ENCODE measurements around the gene NKX1-1.
"Not testable (repeated sequence)": the region's sequence is repeated elsewhere in the genome, so short reads cannot be mapped to it uniquely, and the experiment has no call there.

The NKX1-1 gene

DNA sequence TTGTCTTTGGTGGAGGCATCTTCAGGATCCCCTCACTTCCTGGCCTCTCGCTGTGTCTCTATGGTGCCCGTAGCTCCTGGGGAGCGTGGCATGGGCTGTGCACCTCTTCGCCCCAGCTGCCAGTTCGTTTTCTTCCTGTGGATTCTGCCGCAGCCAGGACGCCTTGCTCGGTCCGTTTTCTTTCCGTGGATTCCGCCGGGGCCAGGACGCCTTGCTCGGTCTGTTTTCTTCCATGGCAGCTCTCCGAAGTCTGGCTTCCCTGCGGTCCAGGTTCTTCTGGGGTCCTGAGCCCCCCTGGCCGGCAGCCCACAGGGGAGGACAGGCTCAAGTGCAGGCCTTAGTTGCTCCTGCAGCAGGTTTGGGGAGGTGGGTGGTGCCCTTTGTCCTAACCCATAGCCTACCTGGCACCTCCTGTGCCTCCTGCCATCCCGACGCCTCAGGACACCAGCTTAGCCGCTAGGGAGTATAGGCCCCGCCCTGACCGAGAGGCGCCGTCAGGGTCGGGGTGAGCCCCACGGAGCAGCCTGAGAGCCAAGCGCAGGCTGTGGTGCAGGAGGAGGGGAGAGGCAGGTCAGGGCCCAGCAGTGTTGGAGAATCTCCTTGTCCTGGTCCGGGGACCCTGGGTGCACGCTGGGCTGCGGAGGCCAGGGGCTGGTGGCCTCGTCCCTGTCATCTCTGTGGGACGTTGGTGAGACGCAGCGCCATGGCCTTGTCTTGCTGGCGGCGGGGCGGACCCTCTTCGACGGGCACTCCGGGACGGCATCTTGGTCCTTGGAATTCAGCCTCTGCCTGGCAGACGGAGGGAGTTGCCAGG lies 32.1 kb downstream of the NKX1-1 start:
- DNase-seq (ENCODE audit: low read depth in 2 of 2) = no peak

DNA sequence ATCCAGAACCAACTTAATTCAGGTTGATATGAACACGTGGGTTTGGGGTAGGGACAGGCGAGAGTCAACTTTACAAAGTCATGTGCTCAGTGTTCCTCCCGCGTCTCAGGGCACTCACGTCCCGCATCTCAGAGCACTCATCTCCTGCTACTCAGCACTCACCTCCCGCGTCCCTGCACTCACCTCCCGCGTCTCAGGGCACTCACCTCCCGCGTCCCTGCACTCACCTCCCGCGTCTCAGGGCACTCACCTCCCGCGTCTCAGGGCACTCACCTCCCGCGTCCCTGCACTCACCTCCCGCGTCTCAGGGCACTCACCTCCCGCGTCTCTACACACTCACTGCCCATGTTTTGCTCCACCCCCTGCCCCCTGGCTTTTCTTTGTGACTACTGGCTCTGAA lies 33.7 kb downstream of the NKX1-1 start:
- not testable (repeated sequence) for DNase-seq (ENCODE audit: low read depth in 2 of 2)

DNA sequence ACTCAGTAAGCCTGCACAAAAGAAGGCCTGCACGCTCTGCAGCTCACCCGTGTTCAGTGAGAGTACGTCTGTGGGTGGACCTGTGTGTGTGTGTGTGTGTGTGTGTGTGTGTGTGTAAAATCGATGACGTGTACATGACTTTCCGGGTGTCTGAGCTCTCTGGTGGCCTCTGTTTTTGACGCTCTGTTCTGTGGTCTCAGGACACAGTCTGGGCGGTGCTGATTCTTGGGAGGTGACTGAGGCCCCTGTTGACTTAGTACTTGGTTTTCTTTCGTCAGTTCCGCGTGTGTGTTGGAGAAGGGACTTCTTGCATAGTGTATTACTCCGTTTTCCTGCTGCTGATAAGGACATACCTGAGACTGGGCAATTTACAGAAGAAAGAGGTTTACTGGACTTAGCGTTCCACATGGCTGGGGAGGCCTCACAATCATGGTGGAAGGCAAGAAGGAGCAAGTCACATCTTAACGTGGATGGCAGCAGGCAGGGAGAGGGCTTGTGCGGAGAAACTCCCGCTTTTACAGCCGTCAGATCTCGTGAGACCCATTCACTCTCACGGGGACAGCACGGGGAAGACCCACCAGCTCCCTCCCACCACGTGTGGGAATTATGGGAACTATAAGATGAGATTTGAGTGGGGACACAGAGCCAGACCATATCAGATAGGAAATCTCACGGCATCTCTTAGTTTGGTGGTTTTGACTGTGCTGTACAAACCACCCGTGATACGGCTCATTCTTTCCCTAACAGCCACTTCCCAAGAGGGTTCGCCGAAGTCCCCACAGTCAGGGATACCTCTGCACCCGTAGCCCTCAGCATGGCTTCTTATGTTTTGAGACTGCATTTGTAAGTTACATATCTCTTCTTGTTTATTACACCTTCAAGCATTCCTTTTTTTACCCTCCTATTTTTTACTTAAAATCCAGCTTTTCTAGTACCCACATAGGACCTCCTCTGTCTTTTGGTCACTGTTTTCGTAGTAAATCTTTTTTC lies 34.8 kb downstream of the NKX1-1 start:
- DNase-seq (ENCODE audit: low read depth in 2 of 2) = no peak

DNA sequence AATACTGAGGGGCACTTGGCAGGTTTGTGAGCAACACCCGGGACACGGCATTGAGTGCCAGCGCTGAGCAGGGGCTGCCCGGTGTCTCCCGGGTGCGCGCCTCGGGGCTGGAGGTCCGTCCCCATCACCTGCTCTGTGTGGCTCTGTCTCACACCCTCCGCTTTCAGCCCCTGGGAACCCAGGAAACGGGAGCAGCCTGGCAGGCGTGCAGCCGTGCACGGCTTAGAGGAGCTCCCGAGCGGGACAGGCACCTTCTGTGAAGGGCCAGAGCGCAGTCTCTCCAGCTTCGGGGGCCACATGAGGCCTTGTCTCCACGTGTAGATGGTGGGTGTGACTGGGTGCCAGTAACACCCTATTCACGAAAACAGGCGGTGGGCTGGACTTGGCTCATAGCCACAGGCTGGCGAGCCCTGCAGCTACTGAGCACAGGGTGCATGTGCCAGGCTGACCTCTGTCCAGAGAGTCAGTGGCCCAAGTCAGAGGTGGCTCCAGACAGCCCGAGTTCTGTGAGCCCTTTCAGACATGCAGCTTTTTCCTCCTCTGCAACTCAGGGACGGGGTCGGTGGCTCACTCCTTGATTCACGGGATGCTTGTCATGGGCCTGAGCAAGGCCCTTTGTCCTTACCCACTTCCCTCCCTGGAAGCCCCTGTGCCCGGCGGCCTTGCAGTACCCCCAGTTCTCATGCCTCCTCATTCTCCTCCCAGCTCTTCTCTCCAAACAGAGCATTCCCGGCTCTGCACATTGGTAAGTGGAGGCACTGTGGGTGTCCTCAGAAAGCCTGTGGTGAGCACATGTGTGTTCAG lies 35.7 kb downstream of the NKX1-1 start:
- no peak for DNase-seq (ENCODE audit: low read depth in 2 of 2)

DNA sequence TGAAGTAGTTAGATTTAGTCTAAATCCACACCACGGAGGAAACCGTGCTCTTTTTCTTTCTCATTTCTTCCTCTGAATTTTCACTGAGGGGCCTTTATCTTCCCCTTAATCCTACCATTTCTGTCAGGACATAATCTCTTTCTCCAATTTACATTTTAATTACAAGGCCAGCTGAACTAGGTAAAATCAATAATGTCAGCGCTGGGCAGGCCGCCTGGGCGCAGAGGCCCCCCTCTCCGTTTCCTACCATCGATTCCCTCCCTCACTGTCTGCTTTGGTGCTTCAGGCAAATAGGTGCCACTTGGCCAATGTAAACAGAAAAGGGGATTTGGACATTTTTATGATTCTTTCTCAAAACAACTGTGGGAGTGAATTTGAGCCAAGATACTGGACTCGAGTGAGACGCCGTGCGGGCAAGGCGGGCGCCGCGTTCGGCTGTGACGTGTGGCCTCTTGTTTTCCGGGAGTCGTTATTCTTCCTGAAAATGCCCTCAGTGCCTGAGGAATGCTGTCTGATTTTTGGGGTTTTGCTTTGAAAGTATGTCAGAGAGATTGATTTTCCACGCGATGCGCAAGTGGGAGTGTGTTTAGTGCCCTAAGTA lies 36.7 kb downstream of the NKX1-1 start:
- DNase-seq (ENCODE audit: low read depth in 2 of 2) = no peak

DNA sequence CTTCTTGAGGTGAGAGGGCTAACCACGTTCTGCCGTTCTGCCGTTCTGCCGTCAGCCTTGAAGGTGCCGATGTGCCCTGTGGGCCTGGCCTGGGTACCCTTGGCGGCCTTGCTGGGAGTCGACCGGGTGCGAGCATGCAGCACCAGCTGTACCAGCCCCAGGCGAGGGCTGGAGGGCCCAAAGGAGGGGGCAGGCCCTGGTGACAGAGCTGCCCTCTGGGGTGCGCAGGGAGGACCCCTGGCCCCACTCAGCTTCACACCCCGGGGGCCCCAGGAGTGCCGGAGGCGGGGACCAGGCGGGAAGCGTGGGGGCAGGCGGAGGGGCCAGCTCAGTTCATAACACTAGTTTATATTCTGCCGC lies 37.2 kb downstream of the NKX1-1 start:
- DNase-seq (ENCODE audit: low read depth in 2 of 2) = no peak

DNA sequence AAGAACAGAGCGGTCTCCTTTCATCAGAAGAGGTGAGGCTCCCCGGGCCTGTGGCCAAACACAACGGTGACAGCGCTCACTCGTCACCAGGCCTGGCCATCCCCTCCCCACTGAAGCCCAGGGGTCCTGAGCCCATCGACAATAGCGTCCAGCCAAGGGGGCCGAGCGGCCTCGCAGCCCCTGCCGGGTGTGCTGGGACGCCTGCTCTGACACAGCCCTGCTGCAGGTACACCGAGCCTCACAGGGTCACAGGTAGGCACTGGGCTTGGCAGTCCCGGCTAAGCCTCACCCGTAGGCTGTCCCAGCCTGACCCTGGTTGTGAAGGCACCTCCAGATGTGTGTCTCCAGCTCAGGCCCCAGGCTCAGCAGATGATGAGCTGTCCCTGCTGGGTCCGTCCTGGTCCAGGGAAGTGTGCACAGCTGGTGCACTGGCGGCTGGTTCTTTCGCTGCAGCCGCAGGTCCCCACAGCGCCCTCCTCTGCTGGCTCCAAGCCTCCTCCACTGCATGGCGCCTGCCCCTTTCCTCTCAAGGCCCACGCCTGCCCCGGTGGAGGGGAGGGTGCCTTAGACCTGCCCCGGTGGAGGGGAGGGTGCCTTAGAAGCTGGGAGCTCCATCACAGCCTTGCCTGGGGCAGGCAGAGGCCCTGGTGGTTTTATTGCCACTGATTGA lies 37.7 kb downstream of the NKX1-1 start:
- DNase-seq (ENCODE audit: low read depth in 2 of 2) = no peak

DNA sequence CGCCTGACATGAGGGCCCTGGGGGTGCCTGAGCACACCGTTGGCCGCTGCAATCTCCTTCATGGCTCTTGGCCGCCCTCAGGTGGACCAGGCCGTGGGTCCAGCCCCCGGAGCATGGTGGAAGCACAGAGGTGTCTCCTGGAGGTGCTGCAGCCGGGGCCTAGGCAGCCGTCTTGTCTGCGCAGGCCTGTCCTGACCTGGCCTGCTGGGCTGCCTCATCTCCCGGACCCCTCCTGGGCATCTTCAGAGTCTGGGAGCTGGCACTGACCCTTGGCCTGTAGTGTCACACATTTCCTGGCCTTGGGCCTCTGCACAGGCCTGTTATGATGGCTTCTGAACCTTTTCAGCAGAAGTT lies 38.3 kb downstream of the NKX1-1 start:
- DNase-seq (ENCODE audit: low read depth in 2 of 2) = no peak

DNA sequence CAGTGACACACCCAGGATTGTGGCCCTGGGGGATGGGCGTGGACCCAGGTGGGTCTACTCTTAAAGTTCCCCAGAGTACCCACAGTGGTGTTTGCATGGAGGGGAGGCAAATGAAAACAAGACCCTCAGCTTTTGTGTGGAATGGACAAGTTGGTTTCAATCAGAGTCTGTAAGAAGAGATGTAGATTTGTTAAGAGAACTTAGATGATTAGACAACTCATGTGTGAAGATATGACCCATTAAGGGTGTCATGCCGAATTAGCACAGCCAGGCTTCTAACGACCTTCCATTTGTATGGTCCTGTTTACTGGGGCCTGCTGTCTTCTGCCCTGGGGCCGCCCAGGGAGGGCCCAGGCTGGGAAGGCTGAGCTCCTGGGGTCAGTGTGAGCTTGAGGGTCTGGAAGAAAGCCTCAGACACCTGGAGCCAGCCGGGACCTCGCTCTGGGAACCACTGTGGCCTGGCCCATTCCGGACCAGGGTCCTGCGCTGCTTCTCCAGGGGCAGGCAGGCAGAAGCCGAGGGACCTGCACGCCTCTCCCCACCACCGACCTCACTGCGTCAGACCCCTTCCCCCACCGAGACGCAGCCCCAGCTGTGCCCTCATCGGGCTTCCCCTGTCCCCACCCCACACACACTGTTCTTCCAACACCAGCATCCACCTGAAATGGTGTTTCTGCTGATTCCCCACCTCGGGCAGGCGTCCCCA lies 38.9 kb downstream of the NKX1-1 start:
- no peak for DNase-seq (ENCODE audit: low read depth in 2 of 2)

DNA sequence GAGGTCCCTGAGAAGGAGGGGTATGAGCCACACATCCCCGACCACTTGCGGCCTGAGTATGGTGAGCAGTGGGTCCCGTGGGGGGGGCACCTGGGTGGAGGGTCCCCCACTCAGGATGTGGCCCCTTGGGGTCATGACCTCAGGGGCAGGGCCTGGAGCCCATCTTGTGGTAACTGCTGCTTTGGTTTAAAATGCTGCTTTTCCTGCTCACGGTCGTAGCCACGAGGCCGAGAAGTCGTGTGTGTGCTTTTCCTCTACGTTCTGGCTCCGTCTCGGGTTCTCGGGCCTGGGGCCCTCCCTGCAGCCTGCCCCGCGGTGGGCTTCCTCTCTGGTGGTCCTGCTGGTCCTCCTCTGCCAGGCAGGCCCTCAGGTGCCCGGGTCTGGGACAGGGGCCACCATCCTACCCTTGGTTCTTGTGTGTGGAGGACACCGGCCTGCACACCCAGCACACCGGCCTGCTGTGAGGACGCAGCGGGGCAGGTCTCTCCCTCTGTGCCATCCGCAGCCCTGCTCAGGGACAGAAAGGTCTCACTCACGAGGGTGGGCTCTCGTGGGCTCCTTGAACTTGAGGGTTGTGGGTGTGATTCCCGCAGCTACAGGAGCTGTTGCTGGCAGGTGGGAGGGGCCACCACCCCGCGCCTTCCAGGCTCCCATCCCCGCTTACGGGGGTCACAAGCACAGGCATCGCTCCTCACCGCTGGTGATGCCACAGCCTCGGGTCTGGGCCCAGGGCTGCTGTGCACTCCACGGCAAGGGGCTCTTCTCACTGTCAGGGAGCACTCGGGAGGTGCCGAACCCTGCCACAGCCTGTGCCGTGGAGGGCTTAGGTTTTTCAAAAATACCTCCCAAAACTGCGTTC lies 39.6 kb downstream of the NKX1-1 start:
- no peak for DNase-seq (ENCODE audit: low read depth in 2 of 2)

DNA sequence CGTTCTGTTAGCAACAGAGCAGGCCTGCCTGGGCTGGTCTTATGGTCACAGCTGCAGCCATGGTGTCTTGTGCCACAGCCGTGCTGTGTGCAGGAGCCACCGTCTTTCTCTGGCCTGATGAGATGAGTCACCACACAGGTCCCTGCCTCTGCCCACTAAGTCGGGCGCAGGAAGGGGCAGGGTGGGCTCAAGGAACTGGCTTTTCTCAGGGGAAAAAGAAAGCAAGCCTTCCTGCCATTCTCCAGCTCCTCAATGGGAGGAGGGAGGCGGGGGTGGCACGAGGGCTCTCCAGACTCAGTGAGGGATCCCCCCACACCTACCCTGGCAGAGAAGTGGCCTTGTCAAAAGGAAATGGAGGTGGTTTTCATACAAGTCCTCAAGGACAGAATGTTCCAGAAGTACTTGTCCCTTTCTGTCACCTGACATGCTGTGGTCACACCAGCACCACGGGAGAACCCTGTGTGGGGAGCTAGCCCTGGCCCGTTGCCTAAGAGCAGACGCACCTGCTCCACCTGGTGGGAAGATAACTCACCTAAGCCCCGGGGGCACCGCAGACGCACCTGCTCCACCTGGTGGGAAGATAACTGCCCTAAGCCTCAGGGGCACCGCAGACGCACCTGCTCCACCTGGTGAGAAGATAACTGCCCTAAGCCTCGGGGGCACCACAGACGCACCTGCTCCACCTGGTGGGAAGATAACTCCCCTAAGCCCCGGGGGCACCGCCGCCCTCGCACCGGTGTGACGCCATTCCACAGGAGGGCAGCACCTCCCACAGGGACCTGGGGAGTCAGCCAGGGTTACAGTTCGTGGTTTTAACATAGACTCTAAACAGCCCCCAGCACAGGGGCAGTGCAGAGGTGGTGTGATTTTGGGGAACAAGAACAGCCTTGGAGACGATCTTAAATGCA lies 40.7 kb downstream of the NKX1-1 start:
- DNase-seq (ENCODE audit: low read depth in 2 of 2) = no peak

DNA sequence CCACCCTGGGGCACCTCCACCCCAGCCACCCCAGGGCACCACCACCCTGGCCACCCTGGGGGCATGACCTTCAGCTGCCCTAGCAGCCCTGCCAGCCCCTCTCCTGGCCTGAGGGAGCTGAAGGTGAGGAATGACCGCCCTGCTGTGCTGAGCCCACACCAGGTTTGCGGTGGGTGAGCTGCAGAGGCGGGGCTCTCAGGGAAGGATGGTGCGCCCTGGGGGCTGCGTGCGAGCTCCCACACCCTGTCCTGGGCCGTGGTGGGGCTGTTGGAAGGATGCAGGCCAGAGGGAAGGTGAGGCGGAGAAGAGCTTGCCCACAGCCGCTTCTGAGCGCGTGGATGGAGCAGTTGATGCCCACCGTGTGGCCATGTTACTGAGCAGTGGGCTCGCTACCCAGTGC lies 41.5 kb downstream of the NKX1-1 start:
- DNase-seq (ENCODE audit: low read depth in 2 of 2) = no peak

DNA sequence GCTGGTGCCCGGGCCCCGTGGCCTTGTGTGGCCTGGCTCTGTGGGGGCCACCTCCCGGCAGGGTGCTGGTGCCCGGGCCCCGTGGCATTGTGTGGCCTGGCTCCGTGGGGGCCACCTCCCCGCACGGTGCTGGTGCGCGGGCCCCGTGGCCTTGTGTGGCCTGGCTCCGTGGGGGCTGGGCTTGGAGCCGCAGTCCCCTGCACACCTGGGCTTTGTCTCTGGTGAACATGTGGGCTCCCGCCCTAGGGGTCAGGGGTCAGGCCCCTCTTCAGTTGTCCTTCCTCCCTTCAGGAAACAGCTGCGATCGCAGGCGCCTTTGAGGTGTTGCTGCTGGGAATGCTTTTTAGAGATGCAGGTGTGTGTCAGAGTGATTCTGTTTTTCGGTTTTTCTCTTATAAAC lies 42.0 kb downstream of the NKX1-1 start:
- DNase-seq (ENCODE audit: low read depth in 2 of 2) = no peak

DNA sequence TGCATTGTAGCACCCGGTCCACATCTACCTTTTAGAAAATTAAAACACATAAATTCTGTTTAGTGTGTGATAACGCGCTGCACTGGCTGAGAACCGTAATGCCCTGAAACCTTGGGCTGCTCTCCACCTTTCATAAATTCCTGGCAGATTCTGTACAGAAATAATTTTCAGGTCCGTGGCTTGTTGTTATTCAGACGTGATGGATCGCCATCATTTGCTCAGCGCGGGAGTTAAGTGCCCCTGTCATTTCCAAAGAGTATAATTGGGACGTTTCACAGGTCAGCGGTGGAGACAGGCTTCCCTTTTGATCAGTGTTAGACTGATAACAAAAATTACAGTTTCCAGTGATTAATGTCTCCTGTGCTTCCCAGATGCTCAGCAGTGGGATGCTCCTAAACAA lies 42.7 kb downstream of the NKX1-1 start:
- no peak for DNase-seq (ENCODE audit: low read depth in 2 of 2)

DNA sequence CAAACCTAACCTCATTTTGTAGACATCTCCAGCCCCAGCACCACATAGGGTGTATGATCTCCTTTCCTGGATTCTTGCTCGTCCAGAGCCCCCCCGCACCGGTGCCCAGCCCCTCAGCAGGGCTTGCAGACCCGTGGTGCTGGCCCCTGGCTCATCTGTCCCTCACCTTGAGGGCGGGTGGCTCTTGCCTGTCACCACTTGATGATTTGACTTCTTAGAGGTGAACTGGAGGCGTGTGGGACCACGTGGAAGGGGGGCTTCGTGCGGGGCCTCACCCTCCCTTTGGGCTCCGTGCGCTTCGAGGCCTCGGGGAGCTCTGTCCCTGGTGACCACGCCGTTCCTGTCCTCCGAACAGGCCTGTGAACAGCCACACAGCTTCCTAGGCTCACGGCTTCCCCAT lies 43.7 kb downstream of the NKX1-1 start:
- DNase-seq (ENCODE audit: low read depth in 2 of 2) = no peak

DNA sequence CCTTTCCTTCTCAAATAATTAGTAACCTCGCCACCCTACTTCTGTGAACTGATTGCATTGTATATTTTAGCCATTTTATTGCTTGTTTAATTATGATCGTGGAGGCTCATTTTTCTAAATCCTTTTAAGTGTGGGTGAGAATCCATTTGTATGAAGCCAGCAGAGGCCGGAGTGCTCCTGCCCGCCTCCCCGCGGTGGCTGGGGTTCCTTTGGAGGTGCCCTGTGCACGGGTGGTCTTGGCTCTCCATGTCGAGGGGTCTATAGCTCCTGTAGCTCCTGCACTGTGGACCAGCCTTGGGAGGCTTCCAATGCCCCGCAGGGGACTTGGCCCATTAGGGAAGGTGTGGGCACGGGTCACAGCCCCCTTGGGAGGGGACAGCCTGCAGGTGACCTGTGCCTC lies 44.2 kb downstream of the NKX1-1 start:
- DNase-seq (ENCODE audit: low read depth in 2 of 2) = no peak

DNA sequence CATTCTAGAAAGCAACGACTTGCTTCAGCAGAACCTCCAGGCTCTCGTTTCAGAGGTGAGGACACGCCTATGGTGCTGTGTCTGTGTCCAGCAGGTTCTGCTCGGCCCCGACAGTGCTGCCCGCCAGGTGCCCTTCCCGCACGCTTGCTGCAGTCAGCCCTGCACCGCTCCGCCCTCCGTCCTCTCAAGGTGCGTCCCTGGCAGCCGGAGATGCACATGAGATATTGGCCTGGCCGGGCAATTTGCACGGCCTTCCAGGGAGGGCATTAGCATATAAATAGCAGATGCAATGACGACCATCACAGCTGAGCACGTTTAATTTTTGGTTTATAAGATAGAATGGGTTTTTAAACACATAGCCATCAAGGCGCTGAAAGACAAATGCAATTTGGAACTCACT lies 44.8 kb downstream of the NKX1-1 start:
- no peak for DNase-seq (ENCODE audit: low read depth in 2 of 2)

DNA sequence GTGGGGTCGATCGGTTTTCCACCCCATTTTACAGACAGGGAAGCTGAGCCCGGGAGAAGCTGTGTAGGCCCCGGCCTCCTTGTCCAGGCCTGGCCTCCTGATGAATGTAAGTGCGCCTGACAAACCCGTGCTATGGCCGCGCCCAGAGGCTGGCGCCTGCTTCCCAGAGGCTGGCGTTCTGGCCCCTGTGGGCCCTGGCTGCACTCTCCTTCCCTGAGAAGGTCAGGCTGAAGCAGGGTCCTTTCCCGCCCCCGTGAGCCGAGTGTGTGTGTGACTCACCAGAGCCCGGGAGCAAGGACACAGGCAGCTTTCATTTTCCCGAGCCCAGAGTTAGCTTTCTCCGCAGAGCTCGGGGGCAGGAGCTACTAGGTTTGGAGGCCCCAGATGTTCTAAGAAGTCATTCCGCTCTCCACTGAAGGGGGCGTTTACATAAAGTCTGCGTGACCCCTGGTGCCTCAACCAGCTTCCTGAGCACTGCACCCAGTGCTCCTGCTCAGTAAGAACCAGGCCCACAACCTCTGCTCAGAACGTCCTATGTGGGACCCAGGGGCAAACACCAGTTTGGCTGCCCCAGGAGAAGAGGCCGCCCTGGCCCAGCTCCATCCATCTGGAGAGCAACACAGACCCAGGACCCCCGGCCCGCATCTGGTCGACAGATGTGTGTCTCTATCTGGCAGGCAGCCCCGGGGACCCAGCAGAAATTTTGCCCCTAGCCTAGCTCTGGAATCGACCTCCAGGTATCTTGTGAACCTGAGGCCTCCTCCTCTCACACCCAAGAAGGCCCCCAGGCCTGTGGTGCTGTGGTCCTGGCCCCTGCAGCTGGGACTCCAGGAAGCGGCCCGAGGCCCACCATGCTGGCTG lies 45.6 kb downstream of the NKX1-1 start:
- no peak for DNase-seq (ENCODE audit: low read depth in 2 of 2)
